ENCODE measurements around the gene HSD17B7. TPM values are rescaled to one million over a fixed set of nuclear protein-coding genes. Genes with fewer than 3 reads are reported as not detected.
"Not testable (repeated sequence)": the region's sequence is repeated elsewhere in the genome, so short reads cannot be mapped to it uniquely, and the experiment has no call there.

HSD17B7 gene
- total RNA-seq (2014; rRNA removed; shearing (Covaris generic)) = 20.6 and 21.2 TPM in 2 replicates

- not testable (repeated sequence) for H3K36me3 ChIP-seq; H3K4me1 ChIP-seq; H3K27ac ChIP-seq; H3K9me3 ChIP-seq (replicated peaks); H3K27me3 ChIP-seq
- H3K4me3 ChIP-seq = peak within 1 kb of the TSS; percentile 71
- DNase-seq = peak; percentile 71 to 77
Measured at GRCh38 chr1:162790303-162790984, at the start of gene HSD17B7. TSS of gene HSD17B7 (plus strand) at chr1:162790702. CDS start at chr1:162790801, 99 bp downstream.

GRCh38 chr1:162740755-162741154 lies 49.7 kb upstream of the HSD17B7 start:
- H3K27me3 ChIP-seq = no peaks in the 10 kb centered on the region
- no peak overlapping the region for H3K27ac ChIP-seq
- DNase-seq = no peak

GRCh38 chr1:162741574-162741973 lies 48.9 kb upstream of the HSD17B7 start:
- no peak for DNase-seq
- Histone ChIP-seq H3K9me3 (replicated peaks) (no peaks in the 10 kb centered on the region; the same call in 1 of the 2 replicates), H3K36me3 (no peaks in the 10 kb centered on the region; the same call in none of the 2 replicates), H3K27me3 (no peaks in the 10 kb centered on the region), H3K4me1 (no peaks in the 10 kb centered on the region), H3K27ac (no peak overlapping the region), H3K4me3 (no peak overlapping the region)

More at GRCh38 chr1:162740755-162741154, 49.7 kb upstream of the HSD17B7 start:
- no peaks in the 10 kb centered on the region; the same call in 1 of the 2 replicates for H3K9me3 ChIP-seq (replicated peaks)
- no peaks in the 10 kb centered on the region for H3K4me1 ChIP-seq
- no peaks in the 10 kb centered on the region; the same call in none of the 2 replicates for H3K36me3 ChIP-seq
- no peak overlapping the region for H3K4me3 ChIP-seq

GRCh38 chr1:162746264-162746942 lies 44.1 kb upstream of the HSD17B7 start:
- H3K4me3 ChIP-seq; DNase-seq; H3K27ac ChIP-seq; H3K36me3 ChIP-seq; H3K9me3 ChIP-seq (replicated peaks); H3K4me1 ChIP-seq; H3K27me3 ChIP-seq: not testable (repeated sequence)

GRCh38 chr1:162753001-162753658 lies 37.4 kb upstream of the HSD17B7 start:
- peaks cover 23% of the 10 kb centered on the region for H3K36me3 ChIP-seq
- no peak overlapping the region for H3K27ac ChIP-seq
- no peak overlapping the region for H3K4me3 ChIP-seq
- H3K9me3 ChIP-seq (replicated peaks) = peaks cover 9% of the 10 kb centered on the region
- H3K27me3 ChIP-seq = no peaks in the 10 kb centered on the region
- H3K4me1 ChIP-seq = no peaks in the 10 kb centered on the region
- DNase-seq = no peak

- Histone ChIP-seq H3K36me3 (peaks cover 30% of the 10 kb centered on the region), H3K4me1 (no peaks in the 10 kb centered on the region), H3K27me3 (no peaks in the 10 kb centered on the region), H3K4me3 (no peak overlapping the region), H3K9me3 (replicated peaks) (peaks cover 9% of the 10 kb centered on the region), H3K27ac (no peak overlapping the region)
- no peak for DNase-seq
Measured at GRCh38 chr1:162753998-162754585, 36.4 kb upstream of the HSD17B7 start.

- Histone ChIP-seq H3K27ac (no peak overlapping the region), H3K9me3 (replicated peaks) (peaks cover 9% of the 10 kb centered on the region), H3K4me1 (no peaks in the 10 kb centered on the region), H3K4me3 (no peak overlapping the region), H3K27me3 (no peaks in the 10 kb centered on the region), H3K36me3 (peaks cover 31% of the 10 kb centered on the region)
- DNase-seq = no peak
Measured at GRCh38 chr1:162755306-162755705, 35.2 kb upstream of the HSD17B7 start.

GRCh38 chr1:162756523-162756922 lies 34.0 kb upstream of the HSD17B7 start:
- Histone ChIP-seq H3K4me1 (no peaks in the 10 kb centered on the region), H3K27ac (no peak overlapping the region), H3K9me3 (replicated peaks) (peaks cover 2% of the 10 kb centered on the region), H3K27me3 (no peaks in the 10 kb centered on the region), H3K36me3 (peaks cover 37% of the 10 kb centered on the region), H3K4me3 (no peak overlapping the region)
- no peak for DNase-seq

- Histone ChIP-seq H3K9me3 (replicated peaks) (no peaks in the 10 kb centered on the region), H3K4me3 (no peak overlapping the region), H3K27me3 (no peaks in the 10 kb centered on the region), H3K27ac (no peak overlapping the region), H3K4me1 (no peaks in the 10 kb centered on the region), H3K36me3 (peaks cover 44% of the 10 kb centered on the region)
- DNase-seq = no peak
Measured at GRCh38 chr1:162757476-162757875, 33.0 kb upstream of the HSD17B7 start.

- peaks cover 33% of the 10 kb centered on the region for H3K36me3 ChIP-seq
- no peaks in the 10 kb centered on the region for H3K9me3 ChIP-seq (replicated peaks)
- H3K4me1 ChIP-seq = no peaks in the 10 kb centered on the region
- H3K27me3 ChIP-seq = no peaks in the 10 kb centered on the region
- no peak overlapping the region for H3K27ac ChIP-seq
- DNase-seq = no peak
- no peak overlapping the region for H3K4me3 ChIP-seq
Measured at GRCh38 chr1:162765788-162766187, 24.7 kb upstream of the HSD17B7 start.

GRCh38 chr1:162772571-162773154 lies 17.8 kb upstream of the HSD17B7 start:
- H3K27ac ChIP-seq = no peak overlapping the region
- peaks cover 49% of the 10 kb centered on the region for H3K36me3 ChIP-seq
- H3K4me1 ChIP-seq = no peaks in the 10 kb centered on the region
- no peak for DNase-seq
- H3K9me3 ChIP-seq (replicated peaks) = no peaks in the 10 kb centered on the region
- no peak overlapping the region for H3K4me3 ChIP-seq
- no peaks in the 10 kb centered on the region for H3K27me3 ChIP-seq

- Histone ChIP-seq H3K27me3 (no peaks in the 10 kb centered on the region), H3K4me3 (no peak overlapping the region), H3K4me1 (no peaks in the 10 kb centered on the region), H3K27ac (no peak overlapping the region), H3K36me3 (peaks cover 56% of the 10 kb centered on the region), H3K9me3 (replicated peaks) (no peaks in the 10 kb centered on the region)
- no peak for DNase-seq
Measured at GRCh38 chr1:162774007-162774406, 16.5 kb upstream of the HSD17B7 start.

GRCh38 chr1:162779043-162779442 lies 11.5 kb upstream of the HSD17B7 start:
- no peaks in the 10 kb centered on the region for H3K27me3 ChIP-seq
- no peak overlapping the region for H3K4me3 ChIP-seq
- no peaks in the 10 kb centered on the region for H3K4me1 ChIP-seq
- no peaks in the 10 kb centered on the region for H3K9me3 ChIP-seq (replicated peaks)
- no peak for DNase-seq
- peaks cover 19% of the 10 kb centered on the region for H3K36me3 ChIP-seq
- no peak overlapping the region for H3K27ac ChIP-seq

- H3K4me1 ChIP-seq = no peaks in the 10 kb centered on the region
- DNase-seq = no peak
- no peaks in the 10 kb centered on the region for H3K9me3 ChIP-seq (replicated peaks)
- H3K36me3 ChIP-seq = peaks cover 12% of the 10 kb centered on the region; the same call in 1 of the 2 replicates
- H3K4me3 ChIP-seq = no peak overlapping the region
- H3K27ac ChIP-seq = no peak overlapping the region
- no peaks in the 10 kb centered on the region for H3K27me3 ChIP-seq
Measured at GRCh38 chr1:162782671-162783070, 7.8 kb upstream of the HSD17B7 start.

All from SJCRH30 (cell line).